Fibroblast of upper back skin (primary cell): ENCODE data around the gene MAP3K1.
"Not testable (repeated sequence)": the region's sequence is repeated elsewhere in the genome, so short reads cannot be mapped to it uniquely, and the experiment has no call there.

Experiments
- DNase-seq: peaks from one replicate; pipeline ENCODE4 v3.0.0-alpha.2; 2013

MAP3K1 gene

DNA sequence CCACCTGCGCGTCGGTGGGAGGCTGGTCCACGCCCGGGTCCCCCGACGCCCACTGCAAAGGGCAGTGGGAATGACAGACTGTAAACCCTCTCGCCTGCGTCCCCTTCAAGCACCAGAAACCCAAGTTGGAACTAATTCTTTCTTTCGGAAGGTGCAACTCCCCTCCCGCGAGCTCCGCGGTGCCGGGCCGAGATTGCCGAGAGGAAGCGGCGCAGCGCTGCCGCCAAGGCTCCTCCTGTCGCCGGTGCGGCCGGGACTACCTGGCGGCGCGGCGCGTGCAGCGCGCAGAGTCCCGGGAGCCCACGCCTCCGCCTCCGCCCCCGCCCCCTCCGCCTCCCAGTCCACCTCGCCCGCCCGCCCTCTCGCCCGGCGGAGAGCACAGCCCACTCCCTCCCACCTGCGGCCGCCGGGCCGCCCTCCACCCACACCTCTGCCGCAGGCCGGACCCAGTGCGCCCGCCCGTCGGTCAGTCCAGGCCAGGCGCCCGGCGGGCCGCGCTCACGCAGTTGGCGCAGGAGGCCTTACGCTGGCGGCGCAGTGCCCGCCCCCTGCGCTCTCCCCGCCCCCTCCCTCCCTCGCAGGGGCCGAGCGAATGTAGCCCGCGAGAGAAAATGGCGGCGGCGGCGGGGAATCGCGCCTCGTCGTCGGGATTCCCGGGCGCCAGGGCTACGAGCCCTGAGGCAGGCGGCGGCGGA, at the start of gene MAP3K1:
Gene MAP3K1, plus strand, starts transcription at position 587 of the 695 bp plus-strand sequence. Its CDS starts 25 bp downstream, at position 612.
- DNase-seq = peak; percentile 62

GRCh38 chr5:56766926-56767325, 48.4 kb upstream of the MAP3K1 start:
- no peak for DNase-seq

GRCh38 chr5:56769875-56770604, 45.3 kb upstream of the MAP3K1 start:
- no peak for DNase-seq

DNA sequence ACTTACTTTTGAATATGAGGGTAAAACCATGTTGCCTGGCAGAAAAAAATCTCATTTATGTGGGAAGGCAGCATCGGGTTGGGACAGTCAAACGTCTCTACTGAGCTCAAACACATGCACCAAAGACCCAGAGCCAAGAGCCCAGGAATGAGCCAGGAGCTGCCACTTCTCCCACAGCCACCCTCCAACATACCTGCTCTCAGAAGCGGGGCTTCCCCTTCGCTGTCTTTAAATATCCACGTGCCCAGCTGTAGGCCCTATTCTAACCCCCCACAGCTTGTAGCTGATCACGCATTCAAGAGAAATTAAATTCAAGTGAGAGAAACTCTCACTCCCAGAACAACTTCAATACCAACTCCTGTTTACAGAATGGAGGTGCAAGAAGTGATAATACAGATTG, 42.6 kb upstream of the MAP3K1 start:
- DNase-seq = no peak

- DNase-seq = no peak
Observed at GRCh38 chr5:56774957-56775356, 40.4 kb upstream of the MAP3K1 start.

DNA sequence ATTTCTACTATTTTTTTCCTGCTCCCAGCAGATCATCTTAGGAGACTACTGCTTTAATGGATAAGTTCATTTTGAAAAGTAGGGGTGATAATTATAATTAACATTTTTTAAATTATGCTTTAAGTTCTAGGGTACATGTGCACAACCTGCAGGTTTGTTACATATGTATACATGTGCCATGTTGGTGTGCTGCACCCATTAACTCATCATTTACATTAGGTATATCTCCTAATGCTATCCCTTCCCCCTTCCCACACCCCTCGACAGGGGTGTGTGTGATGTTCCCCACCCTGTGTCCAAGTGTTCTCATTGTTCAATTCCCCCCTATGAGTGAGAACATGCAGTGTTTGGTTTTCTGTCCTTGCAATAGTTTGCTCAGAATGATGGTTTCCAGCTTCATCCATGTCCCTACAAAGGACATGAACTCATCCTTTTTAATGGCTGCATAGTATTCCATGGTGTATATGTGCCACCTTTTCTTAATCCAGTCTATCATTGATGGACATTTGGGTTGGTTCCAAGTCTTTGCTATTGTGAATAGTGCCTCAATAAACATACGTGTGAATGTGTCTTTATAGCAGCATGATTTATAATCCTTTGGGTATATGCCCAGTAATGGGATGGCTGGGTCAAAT, 39.0 kb upstream of the MAP3K1 start:
- not testable (repeated sequence) for DNase-seq

DNA sequence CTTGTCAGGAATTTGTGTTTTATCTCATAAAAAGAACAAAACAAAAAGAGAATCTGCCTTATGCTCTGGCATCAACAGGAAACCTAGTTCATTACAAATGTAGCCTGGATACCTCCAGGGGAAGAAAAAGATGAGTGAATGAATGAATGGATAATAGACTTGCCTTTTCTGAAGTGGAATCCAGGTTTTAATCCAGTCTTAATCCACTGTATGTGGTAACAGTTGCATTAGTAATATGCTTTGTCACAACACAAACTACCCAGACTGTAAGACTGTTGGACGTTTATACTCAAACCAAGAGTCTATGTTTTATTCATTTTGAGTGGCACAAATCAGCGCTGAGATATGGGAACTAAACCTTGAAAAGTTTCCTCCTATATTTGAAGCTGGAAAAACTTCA, 32.1 kb upstream of the MAP3K1 start:
- no peak for DNase-seq

DNA sequence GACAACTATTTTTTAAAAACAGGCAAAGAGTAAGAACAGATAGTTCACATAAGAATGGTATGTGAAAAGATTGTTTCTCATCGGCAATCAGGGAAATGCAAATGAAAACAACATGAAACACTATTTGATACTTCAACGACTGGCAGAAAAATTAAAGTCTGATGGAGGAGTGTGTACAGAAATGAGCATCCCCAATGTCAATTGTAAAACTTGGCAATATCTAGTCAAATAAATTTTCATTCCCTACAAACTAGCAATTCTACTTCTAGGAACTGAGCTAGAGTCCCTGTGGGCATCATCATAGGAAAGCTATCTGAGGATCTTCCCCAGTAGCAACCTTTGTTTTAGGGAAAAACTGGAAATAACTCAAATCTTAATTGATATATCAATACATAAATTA, 29.0 kb upstream of the MAP3K1 start:
- no peak for DNase-seq

DNA sequence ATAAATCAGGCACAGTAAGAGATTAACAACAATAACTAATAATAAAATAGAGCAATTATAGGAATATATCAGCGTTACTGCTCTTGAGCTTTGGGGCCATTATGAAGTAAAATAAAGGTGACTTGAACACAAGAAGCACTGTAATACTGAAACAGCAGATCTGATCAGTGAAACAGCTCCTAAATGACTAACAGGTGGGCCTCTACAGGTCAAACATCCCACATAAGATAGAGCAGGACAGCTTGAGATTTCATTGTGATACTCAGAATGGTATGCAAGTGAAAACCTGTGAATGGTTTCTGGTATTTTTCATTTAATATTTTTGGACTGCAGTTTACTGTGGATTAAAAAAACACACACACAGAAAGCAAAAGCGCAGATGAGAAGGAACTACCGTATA, 24.0 kb upstream of the MAP3K1 start:
- no peak for DNase-seq

DNA sequence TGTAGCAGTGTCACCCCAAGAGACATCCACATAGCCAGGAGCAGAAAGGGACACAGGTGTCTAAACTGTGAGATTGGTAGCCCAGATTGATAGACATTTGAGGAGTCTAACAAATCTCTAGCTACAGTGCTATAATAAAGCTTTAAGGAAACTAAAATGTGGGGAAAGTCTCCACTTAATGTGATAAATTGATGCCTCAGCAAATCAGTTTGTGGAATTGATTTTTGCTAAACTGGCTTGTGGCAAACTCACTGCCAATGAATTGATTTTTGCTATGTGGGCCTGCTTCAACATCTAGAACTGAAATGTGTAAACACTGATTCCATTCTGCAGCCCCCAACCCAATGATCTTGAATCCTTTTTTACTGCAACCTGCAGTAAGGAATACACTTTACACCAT, 16.8 kb upstream of the MAP3K1 start:
- no peak for DNase-seq

DNA sequence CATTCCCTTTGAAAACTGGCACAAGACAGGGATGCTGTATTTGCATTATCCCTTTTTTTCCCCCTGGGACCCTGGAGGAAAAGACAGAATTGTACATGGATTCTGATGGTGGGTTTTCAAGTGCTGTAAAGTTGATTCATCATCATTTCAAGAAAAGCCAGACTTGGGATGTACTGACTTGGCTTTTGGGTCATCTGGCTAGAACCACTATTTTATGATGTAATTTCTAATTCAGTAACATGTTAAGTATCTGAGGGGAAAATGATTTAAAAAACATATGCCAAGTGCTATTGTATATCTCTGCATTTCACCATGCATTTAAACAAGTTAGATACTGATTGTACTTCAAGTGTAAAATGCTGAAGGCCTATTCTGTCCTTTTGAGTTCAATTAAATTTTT, 15.2 kb upstream of the MAP3K1 start:
- DNase-seq = no peak

GRCh38 chr5:56801256-56801655, 14.1 kb upstream of the MAP3K1 start:
- DNase-seq = no peak

GRCh38 chr5:56802205-56802604, 13.1 kb upstream of the MAP3K1 start:
- no peak for DNase-seq

- no peak for DNase-seq
Observed at GRCh38 chr5:56803025-56803424, 12.3 kb upstream of the MAP3K1 start.

DNA sequence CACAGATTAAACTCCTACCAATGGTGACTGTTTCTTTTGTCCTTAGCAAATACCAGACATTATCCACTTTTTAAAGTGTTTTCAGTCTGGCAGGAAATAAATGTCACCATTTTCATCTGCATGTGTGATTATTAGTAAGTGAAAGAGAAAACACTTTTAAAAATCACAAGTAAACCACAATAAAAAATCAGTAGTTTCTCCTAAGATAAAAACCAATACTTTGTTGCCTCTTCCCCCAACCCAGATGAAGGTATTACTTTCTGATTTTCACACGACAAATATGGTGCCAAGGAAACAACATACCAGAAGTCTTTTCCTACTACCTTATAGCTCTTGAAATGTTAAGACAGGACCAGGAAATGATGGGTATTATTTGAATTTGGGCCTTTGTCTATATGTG, 11.5 kb upstream of the MAP3K1 start:
- no peak for DNase-seq

DNA sequence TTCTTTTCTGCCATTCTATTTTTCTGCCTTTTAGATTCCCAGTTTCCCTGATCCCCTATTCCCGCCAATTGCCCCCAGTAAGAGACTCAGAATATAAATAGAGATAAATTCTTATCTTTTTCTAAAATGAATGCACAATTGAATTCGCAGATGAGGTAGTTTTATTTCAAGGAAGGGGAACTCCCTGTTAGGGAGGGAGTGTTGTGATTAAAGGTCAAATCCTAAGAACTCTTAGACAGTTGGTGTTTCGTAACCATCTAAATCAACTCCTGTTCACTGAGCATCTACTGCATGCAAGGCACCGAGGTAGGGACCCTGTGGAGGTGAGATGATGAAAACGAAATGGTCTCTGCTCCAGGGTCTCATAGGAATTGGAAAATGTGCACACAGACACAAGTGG, 7.7 kb upstream of the MAP3K1 start:
- no peak for DNase-seq

DNA sequence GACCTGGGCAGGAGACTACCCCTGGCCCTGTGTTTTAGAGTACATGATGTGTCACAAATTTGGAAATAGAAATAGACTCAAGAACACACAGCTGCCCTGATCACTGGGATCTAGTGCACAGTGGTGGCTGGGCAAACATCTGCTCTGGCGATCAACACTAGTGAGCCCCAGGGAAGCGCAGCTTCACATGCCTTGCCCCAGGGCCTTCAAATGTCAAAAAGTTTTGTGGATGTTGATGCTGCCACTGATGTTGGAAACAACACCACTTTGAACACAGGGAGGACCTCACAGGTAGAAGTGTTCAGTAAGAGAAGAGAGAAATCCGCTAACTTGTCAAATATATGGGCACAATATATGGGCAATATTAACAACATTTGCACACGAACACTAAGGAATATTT, 7.1 kb upstream of the MAP3K1 start:
- no peak for DNase-seq

DNA sequence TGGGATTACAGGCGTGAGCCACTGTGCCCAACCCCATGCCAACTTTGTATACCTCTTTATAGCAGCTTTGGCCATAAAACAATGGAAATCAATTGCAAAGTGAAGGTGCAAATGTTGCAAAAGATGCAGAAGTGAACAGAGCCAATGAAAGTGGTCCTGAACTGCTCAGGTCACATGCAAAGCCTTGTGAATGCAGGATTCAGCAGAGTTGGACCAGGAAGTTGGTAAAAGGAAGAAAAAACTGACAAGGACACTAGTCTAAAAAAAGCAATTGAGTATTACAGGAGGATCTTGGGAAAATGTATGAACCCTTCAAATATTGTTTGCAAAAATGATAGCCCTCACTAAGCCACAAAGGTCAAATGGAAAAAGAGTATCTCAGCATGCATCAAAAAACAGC, 4.5 kb upstream of the MAP3K1 start:
- DNase-seq = no peak

- DNase-seq = no peak
Observed at GRCh38 chr5:56812110-56812509, 3.2 kb upstream of the MAP3K1 start.

DNA sequence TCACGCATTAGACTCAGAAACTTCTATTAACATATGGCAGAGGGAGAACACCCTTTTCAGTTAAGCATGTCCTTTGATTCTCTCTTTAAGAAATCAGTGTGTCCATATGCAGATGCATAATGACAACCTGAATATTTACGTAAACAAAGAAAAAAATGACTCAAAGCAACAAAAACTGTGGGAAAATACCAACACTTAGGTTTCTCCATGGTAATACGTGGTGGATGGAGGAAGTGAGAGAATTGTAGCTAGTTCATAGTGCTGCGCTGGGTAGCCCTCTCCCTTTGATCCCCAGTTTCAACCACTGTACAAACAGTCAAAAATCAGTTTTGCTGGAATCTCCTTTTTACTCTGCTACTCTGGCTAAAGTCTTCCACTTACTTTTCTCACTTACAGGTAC, 2.0 kb upstream of the MAP3K1 start:
- no peak for DNase-seq

- DNase-seq = no peak
Observed at GRCh38 chr5:56814361-56814962, 887 bp upstream of the MAP3K1 start.

DNA sequence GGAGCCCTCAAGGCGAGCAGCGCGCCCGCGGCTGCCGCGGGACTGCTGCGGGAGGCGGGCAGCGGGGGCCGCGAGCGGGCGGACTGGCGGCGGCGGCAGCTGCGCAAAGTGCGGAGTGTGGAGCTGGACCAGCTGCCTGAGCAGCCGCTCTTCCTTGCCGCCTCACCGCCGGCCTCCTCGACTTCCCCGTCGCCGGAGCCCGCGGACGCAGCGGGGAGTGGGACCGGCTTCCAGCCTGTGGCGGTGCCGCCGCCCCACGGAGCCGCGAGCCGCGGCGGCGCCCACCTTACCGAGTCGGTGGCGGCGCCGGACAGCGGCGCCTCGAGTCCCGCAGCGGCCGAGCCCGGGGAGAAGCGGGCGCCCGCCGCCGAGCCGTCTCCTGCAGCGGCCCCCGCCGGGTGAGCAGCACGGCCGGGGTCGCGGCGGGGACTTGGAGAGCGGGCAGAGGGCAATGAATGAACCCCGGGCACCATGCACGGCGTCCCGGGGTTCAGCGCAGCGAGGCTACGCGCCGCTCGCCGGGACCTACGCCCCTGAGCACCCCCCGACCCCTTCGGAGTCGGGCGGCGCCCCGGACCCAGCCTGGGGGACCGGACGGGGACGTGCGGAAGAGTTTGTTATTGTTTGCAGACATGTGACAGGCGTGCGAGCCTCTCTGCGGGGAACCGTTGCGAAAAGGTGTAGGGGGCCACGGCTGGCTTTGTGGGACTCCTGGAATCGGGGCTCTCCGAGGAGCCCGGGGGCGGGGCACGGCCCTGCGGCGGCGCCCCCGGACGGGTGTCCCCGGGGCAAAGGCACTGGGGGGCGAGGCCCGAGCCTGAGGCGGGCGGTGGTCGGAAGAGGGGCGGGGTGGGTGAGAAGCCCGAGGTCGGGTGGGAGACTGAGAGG, 553 bp downstream of the MAP3K1 start:
- DNase-seq = no peak
